AG04449 (cell line): ENCODE data around the gene PIP5K1B.

Source experiments
- CTCF ChIA-PET: fragments of 350-600 bp; formaldehyde crosslinking; extraction: SDS; loops from one replicate; lab custom pipeline; 2021; ENCODE audit warnings: antibody characterized with exemption; lab: Yijun Ruan, JAX
- POLR2A ChIA-PET: fragments of 400-600, 350-600 bp; formaldehyde crosslinking; extraction: SDS; loops from one replicate; lab custom pipeline; 2020; ENCODE audit warnings: antibody characterized with exemption, inconsistent platforms; lab: Yijun Ruan, JAX
- DNase-seq: peaks from one replicate; pipeline ENCODE4 v3.0.0-alpha.2; 2010; ENCODE audit warnings: low read depth, low spot score
- H3K4me3 ChIP-seq: 2 replicates; pipeline ENCODE4 v1.5.1; 2011; ENCODE audit warnings: low read depth, mild to moderate bottlenecking, control low read depth, low read length
- TF ChIP-seq, protein P1 (sequence below): IDR thresholded peaks from one replicate; pipeline ENCODE4 v1.5.1; 2011; ENCODE audit warnings: mild to moderate bottlenecking, moderate library complexity, low read length, control low read depth, inconsistent platforms; ENCODE audit not compliant: insufficient read depth; ENCODE audit errors: missing control alignments

The PIP5K1B gene

GRCh38 chr9:68744426-68744825 lies 39.4 kb downstream of the PIP5K1B start:
- no peak for DNase-seq

GRCh38 chr9:68746525-68746924 lies 41.5 kb downstream of the PIP5K1B start:
- ChIA-PET CTCF (no interaction called here), POLR2A (no interaction called here)
- no peak for DNase-seq
- TF ChIP-seq, protein P1, sequence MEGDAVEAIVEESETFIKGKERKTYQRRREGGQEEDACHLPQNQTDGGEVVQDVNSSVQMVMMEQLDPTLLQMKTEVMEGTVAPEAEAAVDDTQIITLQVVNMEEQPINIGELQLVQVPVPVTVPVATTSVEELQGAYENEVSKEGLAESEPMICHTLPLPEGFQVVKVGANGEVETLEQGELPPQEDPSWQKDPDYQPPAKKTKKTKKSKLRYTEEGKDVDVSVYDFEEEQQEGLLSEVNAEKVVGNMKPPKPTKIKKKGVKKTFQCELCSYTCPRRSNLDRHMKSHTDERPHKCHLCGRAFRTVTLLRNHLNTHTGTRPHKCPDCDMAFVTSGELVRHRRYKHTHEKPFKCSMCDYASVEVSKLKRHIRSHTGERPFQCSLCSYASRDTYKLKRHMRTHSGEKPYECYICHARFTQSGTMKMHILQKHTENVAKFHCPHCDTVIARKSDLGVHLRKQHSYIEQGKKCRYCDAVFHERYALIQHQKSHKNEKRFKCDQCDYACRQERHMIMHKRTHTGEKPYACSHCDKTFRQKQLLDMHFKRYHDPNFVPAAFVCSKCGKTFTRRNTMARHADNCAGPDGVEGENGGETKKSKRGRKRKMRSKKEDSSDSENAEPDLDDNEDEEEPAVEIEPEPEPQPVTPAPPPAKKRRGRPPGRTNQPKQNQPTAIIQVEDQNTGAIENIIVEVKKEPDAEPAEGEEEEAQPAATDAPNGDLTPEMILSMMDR, result no peak
- no peak overlapping the region for H3K4me3 ChIP-seq

More at GRCh38 chr9:68744426-68744825, 39.4 kb downstream of the PIP5K1B start:
- POLR2A ChIA-PET, result no interaction called here
- no peak overlapping the region for H3K4me3 ChIP-seq
- CTCF ChIA-PET, result no interaction called here
- TF ChIP-seq, protein P1, result no peak

GRCh38 chr9:68747043-68747533 lies 42.0 kb downstream of the PIP5K1B start:
- POLR2A ChIA-PET, result interaction anchor here (0.6 kb wide), 1 partner anchor 56 kb away, joined by 4 read pairs; no protein-coding TSS in a partner anchor
- TF ChIP-seq, protein P1, result no peak
- no peak overlapping the region for H3K4me3 ChIP-seq
- no peak for DNase-seq
- CTCF ChIA-PET, result no interaction called here

DNA sequence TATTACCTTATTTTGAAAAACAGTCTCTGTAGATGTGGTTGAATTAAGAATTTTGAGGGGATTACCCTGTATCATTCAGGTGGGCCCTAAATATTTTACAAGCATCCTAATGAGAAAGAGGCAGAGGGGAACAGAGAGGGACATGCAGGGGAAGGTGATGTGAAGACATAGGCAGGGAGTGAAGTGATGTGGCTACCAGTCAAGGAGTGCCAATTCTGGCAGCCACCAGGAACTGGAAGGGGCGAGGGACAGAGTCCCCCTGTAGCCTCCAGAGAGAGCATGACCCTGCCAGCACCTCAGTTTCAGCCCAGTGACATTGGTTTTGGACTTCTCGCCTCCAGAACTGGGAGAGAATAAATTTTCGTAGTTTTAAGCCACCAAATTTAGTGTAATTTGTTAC lies 44.1 kb downstream of the PIP5K1B start:
- no peak overlapping the region for H3K4me3 ChIP-seq
- TF ChIP-seq, protein P1, result no peak
- no peak for DNase-seq
- CTCF ChIA-PET, result no interaction called here
- POLR2A ChIA-PET, result no interaction called here

DNA sequence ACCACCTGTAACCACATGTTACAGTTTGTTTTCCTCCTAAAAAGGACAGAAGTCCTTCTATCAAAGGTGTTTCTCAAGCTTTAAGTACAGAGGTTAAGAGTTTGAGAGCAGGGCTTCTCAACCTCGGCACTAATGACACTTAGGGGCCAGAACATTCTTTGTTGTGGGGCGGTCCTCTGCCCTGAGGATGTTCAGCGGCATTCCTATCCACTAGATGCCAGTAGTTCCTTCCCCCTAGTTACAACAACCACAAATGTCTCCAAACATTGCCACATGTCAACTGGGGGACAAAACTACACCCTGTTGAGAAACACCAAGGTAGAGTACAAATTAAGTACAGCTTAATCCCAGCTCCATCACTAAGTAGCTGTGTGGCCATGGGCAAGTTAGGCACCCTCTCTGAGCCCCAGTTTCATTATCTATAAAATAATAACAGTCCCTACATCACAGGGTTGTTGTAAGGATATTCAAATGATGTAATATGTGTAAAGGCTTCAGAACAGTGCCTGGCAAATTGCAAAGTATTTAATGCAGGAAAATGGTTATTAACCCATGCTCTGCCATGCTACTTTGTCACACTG lies 44.6 kb downstream of the PIP5K1B start:
- POLR2A ChIA-PET, result no interaction called here
- H3K4me3 ChIP-seq, result no peak overlapping the region
- CTCF ChIA-PET, result no interaction called here
- DNase-seq, result no peak
- TF ChIP-seq, protein P1, result no peak

- ChIA-PET POLR2A (no interaction called here), CTCF (no interaction called here)
- H3K4me3 ChIP-seq, result no peak overlapping the region
- no peak for DNase-seq
- TF ChIP-seq, protein P1, result no peak
These were observed 45.2 kb downstream of the PIP5K1B start for GRCh38 chr9:68750255-68750654.
